H9 (cell line): ENCODE data around the gene SHISA8. TPM values are rescaled to one million over a fixed set of nuclear protein-coding genes. Genes with fewer than 3 reads are reported as not detected.

Source experiments
- DNase-seq: peaks from one replicate; pipeline ENCODE4 v3.0.0-alpha.2; 2017
- H2AFZ ChIP-seq: one replicate; pipeline ENCODE4 v1.6.1; 2013; ENCODE audit warnings: mild to moderate bottlenecking, low read length, control low read depth, moderate library complexity
- H2AK5ac ChIP-seq: 2 replicates; pipeline ENCODE4 v1.6.1; 2013; ENCODE audit warnings: low read length, control low read depth, mixed read lengths; ENCODE audit not compliant: insufficient read length
- H2BK120ac ChIP-seq: one replicate; pipeline ENCODE4 v1.6.1; 2013; ENCODE audit warnings: low read depth, mild to moderate bottlenecking, low read length, control low read depth, inconsistent platforms; ENCODE audit not compliant: poor library complexity, severe bottlenecking
- H2BK12ac ChIP-seq: 2 replicates; pipeline ENCODE4 v1.6.1; 2013; ENCODE audit warnings: low read length, control low read depth, mixed read lengths, low read depth; ENCODE audit not compliant: insufficient read length
- H2BK15ac ChIP-seq: 2 replicates; pipeline ENCODE4 v1.6.1; 2013; ENCODE audit warnings: low read depth, low read length, control low read depth
- H2BK20ac ChIP-seq: one replicate; pipeline ENCODE4 v1.6.1; 2013; ENCODE audit warnings: low read depth, mild to moderate bottlenecking, low read length, control low read depth, inconsistent platforms; ENCODE audit not compliant: poor library complexity, severe bottlenecking
- H2BK5ac ChIP-seq: 2 replicates; pipeline ENCODE4 v1.6.1; 2013; ENCODE audit warnings: low read length, control low read depth, mixed read lengths; ENCODE audit not compliant: insufficient read length
- H3K14ac ChIP-seq: 2 replicates; pipeline ENCODE4 v1.6.1; 2013; ENCODE audit warnings: low read length, control low read depth; ENCODE audit not compliant: insufficient read depth
- H3K18ac ChIP-seq: 2 replicates; pipeline ENCODE4 v1.6.1; 2013; ENCODE audit warnings: low read depth, mild to moderate bottlenecking, mixed read lengths, low read length, control low read depth; ENCODE audit not compliant: insufficient read length
- H3K23ac ChIP-seq: 2 replicates; pipeline ENCODE4 v1.6.1; 2013; ENCODE audit warnings: low read length, control low read depth, mixed read lengths, low read depth; ENCODE audit not compliant: insufficient read length
- H3K23me2 ChIP-seq: 2 replicates; pipeline ENCODE4 v1.6.1; 2013; ENCODE audit warnings: low read depth, mild to moderate bottlenecking, mixed read lengths, low read length, control low read depth; ENCODE audit not compliant: insufficient read length, poor library complexity, severe bottlenecking
- H3K27ac ChIP-seq: 2 replicates; pipeline ENCODE4 v1.5.1; 2013; ENCODE audit warnings: low read length, control low read depth, mixed read lengths, low read depth; ENCODE audit not compliant: insufficient read length
- H3K27me3 ChIP-seq: 2 replicates; pipeline ENCODE4 v1.6.1; 2013; ENCODE audit warnings: low read length, control low read depth, inconsistent platforms; ENCODE audit not compliant: insufficient read depth
- H3K4ac ChIP-seq: 2 replicates; pipeline ENCODE4 v1.6.1; 2013; ENCODE audit warnings: low read depth, mild to moderate bottlenecking, control low read depth, inconsistent platforms, low read length, moderate library complexity
- H3K4me1 ChIP-seq: 2 replicates; pipeline ENCODE4 v1.6.1; 2013; ENCODE audit warnings: low read length, control low read depth, inconsistent platforms; ENCODE audit not compliant: insufficient read depth
- H3K4me2 ChIP-seq: 2 replicates; pipeline ENCODE4 v1.6.1; 2013; ENCODE audit warnings: low read length, control low read depth, mixed read lengths; ENCODE audit not compliant: insufficient read length, insufficient read depth
- H3K56ac ChIP-seq: 2 replicates; pipeline ENCODE4 v1.6.1; 2013; ENCODE audit warnings: low read depth, mild to moderate bottlenecking, mixed read lengths, low read length, control low read depth; ENCODE audit not compliant: insufficient read length
- H3K79me1 ChIP-seq: 2 replicates; pipeline ENCODE4 v1.6.1; 2013; ENCODE audit warnings: low read depth, mild to moderate bottlenecking, moderate library complexity, low read length, control low read depth, inconsistent platforms; ENCODE audit not compliant: insufficient read depth, poor library complexity, severe bottlenecking
- H3K79me2 ChIP-seq: 2 replicates; pipeline ENCODE4 v1.6.1; 2013; ENCODE audit warnings: low read length, control low read depth, inconsistent platforms; ENCODE audit not compliant: insufficient read depth
- H3K9ac ChIP-seq: 2 replicates; pipeline ENCODE4 v1.6.1; 2013; ENCODE audit warnings: low read length, control low read depth, mixed read lengths; ENCODE audit not compliant: insufficient read length; ENCODE audit errors: extremely low read depth
- H3K9me3 ChIP-seq: one replicate; pipeline ENCODE4 v1.6.1; 2013; ENCODE audit warnings: low read depth, low read length, inconsistent platforms; ENCODE audit not compliant: control insufficient read depth
- H3T11ph ChIP-seq: one replicate; pipeline ENCODE4 v1.6.1; 2013; ENCODE audit warnings: mild to moderate bottlenecking, low read length, control low read depth, inconsistent platforms
- H4K20me1 ChIP-seq: one replicate; pipeline ENCODE4 v1.6.1; 2013; ENCODE audit not compliant: control insufficient read depth, insufficient read length, insufficient read depth
- H4K5ac ChIP-seq: 2 replicates; pipeline ENCODE4 v1.6.1; 2013; ENCODE audit warnings: low read depth, mild to moderate bottlenecking, mixed read lengths, low read length, control low read depth; ENCODE audit not compliant: insufficient read length
- H4K8ac ChIP-seq: replicated peaks from 2 replicates; pipeline ENCODE4 v1.6.1; 2013; ENCODE audit warnings: low read length, control low read depth, mixed read lengths, low read depth; ENCODE audit not compliant: insufficient read length
- H4K91ac ChIP-seq: 2 replicates; pipeline ENCODE4 v1.6.1; 2013; ENCODE audit warnings: low read depth, mild to moderate bottlenecking, moderate library complexity, mixed read lengths, low read length, control low read depth; ENCODE audit not compliant: insufficient read length
- H3K27ac Mint-ChIP-seq, 3 experiments: 2 replicates in 2 of 3; 3 replicates in 1 of 3; pipeline ENCODE4 v1.8.0; 2020 to 2021; ENCODE audit warnings: mixed read lengths in 3 of 3, mild to moderate bottlenecking in 1 of 3, moderate library complexity in 1 of 3
- H3K27me3 Mint-ChIP-seq: 2 replicates; pipeline ENCODE4 v1.8.0; 2021; ENCODE audit warnings: low read depth, mild to moderate bottlenecking, moderate library complexity, mixed read lengths
- H3K36me3 Mint-ChIP-seq, 3 experiments: 2 replicates in 2 of 3; 3 replicates in 1 of 3; pipeline ENCODE4 v1.8.0; 2020 to 2021; ENCODE audit warnings: low read depth in 3 of 3, mixed read lengths in 3 of 3; ENCODE audit not compliant: insufficient read depth in 1 of 3
- H3K4me1 Mint-ChIP-seq, 2 experiments: 2 replicates each; pipeline ENCODE4 v1.8.0; 2020; ENCODE audit warnings: mixed read lengths in 2 of 2
- H3K4me3 Mint-ChIP-seq, 2 experiments: 2 replicates in 1 of 2; 3 replicates in 1 of 2; pipeline ENCODE4 v1.8.0; 2020 to 2021; ENCODE audit warnings: mild to moderate bottlenecking in 2 of 2, mixed read lengths in 2 of 2, moderate library complexity in 1 of 2
- H3K9me3 Mint-ChIP-seq, 2 experiments: 2 replicates in 1 of 2; 3 replicates in 1 of 2; pipeline ENCODE4 v1.8.0; 2020; ENCODE audit warnings: mild to moderate bottlenecking in 2 of 2, mixed read lengths in 2 of 2, moderate library complexity in 1 of 2
- WGBS: extraction: QIAGEN DNeasy Blood & Tissue Kit; methylation state at CpG from one replicate; pipeline ENCODE4 v1.1.7; 2013; ENCODE audit warnings: missing lambda C conversion rate, low lambda C conversion rate, mixed read lengths; ENCODE audit not compliant: insufficient read length; ENCODE audit errors: extremely low coverage; 5-methylcytosine and 5-hydroxymethylcytosine counted together
- total RNA-seq: library from RNA; stranded (reverse); gene quantifications from 2 replicates; pipeline ENCODE4 v1.2.1, GENCODE V29; 2021
- TF ChIP-seq, protein P1 (sequence below): fragments of 200-600 bp; sonication (generic); conservative IDR thresholded peaks from 3 replicates; pipeline ENCODE4 v1.8.0; 2021; ENCODE audit warnings: antibody characterized with exemption, mild to moderate bottlenecking

SHISA8 gene
- total RNA-seq, 1 experiment from 2014 or later = 1.4 TPM

DNA sequence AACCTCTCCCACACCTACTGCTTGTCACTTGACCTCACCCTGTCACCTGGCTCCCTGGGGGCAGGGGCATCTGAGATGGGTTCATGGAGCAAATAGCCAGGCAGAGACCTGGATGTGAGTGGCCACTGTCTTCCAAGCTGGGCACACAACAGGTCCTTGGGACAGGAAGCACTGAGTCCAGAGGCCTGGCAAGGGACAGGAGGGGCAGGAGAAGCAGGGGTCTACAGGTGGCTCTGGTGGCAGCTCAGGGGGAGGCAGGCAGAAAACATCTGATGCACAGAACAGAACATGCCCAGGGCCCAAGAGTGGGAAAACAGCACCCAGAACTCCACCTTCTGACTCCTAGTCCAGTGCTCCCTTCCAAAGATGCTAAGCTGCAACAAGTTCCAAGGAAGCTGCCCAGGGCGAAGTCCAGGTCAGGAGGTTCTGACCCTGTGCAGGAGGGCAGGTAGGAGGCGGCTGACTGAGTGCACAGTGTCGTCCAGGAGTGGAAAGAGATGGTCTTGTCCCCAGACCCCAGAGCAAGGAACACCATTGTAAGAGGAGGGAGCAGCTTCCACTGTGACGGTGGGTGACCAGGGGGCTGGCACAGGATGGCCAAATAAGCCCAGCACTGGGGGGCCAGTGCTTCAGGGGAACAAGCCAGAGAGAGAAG, 8.2 kb upstream of the SHISA8 start:
- Histone ChIP-seq H3K27me3 (peaks cover 13% of the 10 kb centered on the region), H3K79me2 (no peaks in the 10 kb centered on the region), H2AFZ (no peak overlapping the region), H4K91ac (no peak overlapping the region), H2AK5ac (no peak overlapping the region), H3K23me2 (peaks cover 10% of the 10 kb centered on the region), H3K4ac (no peak overlapping the region), H3K9ac (no peak overlapping the region), H3T11ph (no peak overlapping the region), H2BK5ac (no peak overlapping the region), H3K56ac (no peak overlapping the region), H4K20me1 (no peaks in the 10 kb centered on the region), H4K8ac (no peak overlapping the region), H2BK120ac (no peak overlapping the region), H3K23ac (no peak overlapping the region), H3K9me3 (no peaks in the 10 kb centered on the region), H4K5ac (no peak overlapping the region), H2BK20ac (no peak overlapping the region), H3K14ac (no peak overlapping the region), H2BK12ac (no peak overlapping the region), H2BK15ac (no peak overlapping the region), H3K18ac (no peak overlapping the region), H3K4me2 (no peak overlapping the region), H3K27ac (no peak overlapping the region), H3K79me1 (no peaks in the 10 kb centered on the region), H3K4me1 (peaks cover 3% of the 10 kb centered on the region; the same call in 1 of the 2 replicates)
- DNase-seq = no peak
- Mint-ChIP-seq H3K9me3 (no peaks in the 10 kb centered on the region), H3K27me3 (peaks cover 80% of the 10 kb centered on the region), H3K27ac (no peak overlapping the region), H3K4me1 (peaks cover 7 to 14% of the 10 kb centered on the region in 2 experiments), H3K36me3 (peaks cover 0 to 4% (median 3%) of the 10 kb centered on the region in 3 experiments; a peak in 4 of 7 replicates), H3K4me3 (no peak overlapping the region)
- TF ChIP-seq, protein P1, sequence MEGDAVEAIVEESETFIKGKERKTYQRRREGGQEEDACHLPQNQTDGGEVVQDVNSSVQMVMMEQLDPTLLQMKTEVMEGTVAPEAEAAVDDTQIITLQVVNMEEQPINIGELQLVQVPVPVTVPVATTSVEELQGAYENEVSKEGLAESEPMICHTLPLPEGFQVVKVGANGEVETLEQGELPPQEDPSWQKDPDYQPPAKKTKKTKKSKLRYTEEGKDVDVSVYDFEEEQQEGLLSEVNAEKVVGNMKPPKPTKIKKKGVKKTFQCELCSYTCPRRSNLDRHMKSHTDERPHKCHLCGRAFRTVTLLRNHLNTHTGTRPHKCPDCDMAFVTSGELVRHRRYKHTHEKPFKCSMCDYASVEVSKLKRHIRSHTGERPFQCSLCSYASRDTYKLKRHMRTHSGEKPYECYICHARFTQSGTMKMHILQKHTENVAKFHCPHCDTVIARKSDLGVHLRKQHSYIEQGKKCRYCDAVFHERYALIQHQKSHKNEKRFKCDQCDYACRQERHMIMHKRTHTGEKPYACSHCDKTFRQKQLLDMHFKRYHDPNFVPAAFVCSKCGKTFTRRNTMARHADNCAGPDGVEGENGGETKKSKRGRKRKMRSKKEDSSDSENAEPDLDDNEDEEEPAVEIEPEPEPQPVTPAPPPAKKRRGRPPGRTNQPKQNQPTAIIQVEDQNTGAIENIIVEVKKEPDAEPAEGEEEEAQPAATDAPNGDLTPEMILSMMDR = no peak
- no CpG with 5 or more reads among the region's 4 CpGs for WGBS
